Suprapubic skin (tissue), 3 donors: ENCODE data around the gene ITGA2B.

Experiments
- CTCF ChIP-seq, 2 donors: fragments of 200-600 bp in 1 of 2; fragments of 450-650 bp in 1 of 2; sonication (generic) in 1 of 2; IDR thresholded peaks; one replicate each; pipeline ENCODE4 v1.5.1; 2016 to 2019; ENCODE audit warnings: antibody characterized with exemption in 2 of 2, mild to moderate bottlenecking in 1 of 2, moderate library complexity in 1 of 2
- POLR2A ChIP-seq, 2 donors: fragments of 450-650 bp; IDR thresholded peaks; one replicate each; pipeline ENCODE4 v1.6.1; 2017; ENCODE audit warnings: antibody characterized with exemption in 2 of 2, mild to moderate bottlenecking in 2 of 2, moderate library complexity in 2 of 2

GRCh38 chr17:44338702-44339101, 50.7 kb downstream of the ITGA2B start:
- TF ChIP-seq CTCF (IDR thresholded peaks at IDR 0.05) (no peak), POLR2A (IDR thresholded peaks at IDR 0.05) (no peak)
